Activated CD4-positive, alpha-beta T cell treated with anti-CD3 and anti-CD28 coated beads for 4 hours (primary cell): Measurements from ENCODE around the gene ARL2.
"Not testable (repeated sequence)": the region's sequence is repeated elsewhere in the genome, so short reads cannot be mapped to it uniquely, and the experiment has no call there.

Experiments used
- DNase-seq, 2 donors: peaks; one replicate each; pipeline ENCODE4 v3.0.0-alpha.2; 2020

The ARL2 gene

GRCh38 chr11:65013888-65014725 is at the start of gene ARL2:
Gene ARL2, plus strand, starts transcription at chr11:65014160. Its CDS starts 48 bp downstream, at chr11:65014208.
- peak; percentile 78 to 87 for DNase-seq

GRCh38 chr11:64967375-64967774 is 46.6 kb upstream of the ARL2 start:
- DNase-seq = no peak

- DNase-seq = no peak
Measured at GRCh38 chr11:64969209-64969608, 44.8 kb upstream of the ARL2 start.

- DNase-seq = peak; percentile 22 to 39
Measured at GRCh38 chr11:64970731-64971151, 43.2 kb upstream of the ARL2 start.

- peak; percentile 88 to 90 for DNase-seq
Measured at GRCh38 chr11:64971421-64972233, 42.3 kb upstream of the ARL2 start, which contains the start of gene MAJIN. Gene MAJIN, minus strand, starts transcription at chr11:64972108. Its CDS starts 12,703 bp downstream, at chr11:64959405.

GRCh38 chr11:64974124-64974523 is 39.8 kb upstream of the ARL2 start:
- no peak for DNase-seq

GRCh38 chr11:64976651-64977050 is 37.3 kb upstream of the ARL2 start:
- no peak for DNase-seq

GRCh38 chr11:64983339-64983738 is 30.6 kb upstream of the ARL2 start:
- not testable (repeated sequence) for DNase-seq

GRCh38 chr11:64987998-64988854 is 25.7 kb upstream of the ARL2 start:
- DNase-seq = no peak

GRCh38 chr11:64989416-64989815 is 24.5 kb upstream of the ARL2 start:
- DNase-seq = no peak

- no peak for DNase-seq
Measured at GRCh38 chr11:64990222-64990923, 23.6 kb upstream of the ARL2 start.

GRCh38 chr11:64994318-64994717 is 19.6 kb upstream of the ARL2 start:
- no peak for DNase-seq

GRCh38 chr11:64996327-64996709 is 17.6 kb upstream of the ARL2 start:
- DNase-seq = no peak

GRCh38 chr11:64996710-64997380 is 17.1 kb upstream of the ARL2 start, which contains the start of gene BATF2:
Gene BATF2, minus strand, starts transcription at chr11:64996971. Its CDS starts 57 bp downstream, at chr11:64996914.
- DNase-seq = no peak

GRCh38 chr11:64998141-64998540 is 15.8 kb upstream of the ARL2 start:
- DNase-seq = no peak

GRCh38 chr11:64998690-64999431 is 15.1 kb upstream of the ARL2 start:
- DNase-seq = peak in 1 of 2 donors; percentile 7

GRCh38 chr11:64999478-64999877 is 14.5 kb upstream of the ARL2 start:
- DNase-seq = no peak

GRCh38 chr11:65002706-65003105 is 11.3 kb upstream of the ARL2 start:
- DNase-seq = no peak

- DNase-seq = no peak
Measured at GRCh38 chr11:65003282-65003681, 10.7 kb upstream of the ARL2 start.

- DNase-seq = not testable (repeated sequence)
Measured at GRCh38 chr11:65003968-65004367, 10.0 kb upstream of the ARL2 start.

GRCh38 chr11:65008016-65008415 is 5.9 kb upstream of the ARL2 start:
- no peak for DNase-seq
